Adrenal gland (tissue), 5 donors: ENCODE results near the gene ANO7.

Experiments
- POLR2A ChIP-seq, 2 donors: fragments of 450-650 bp; IDR thresholded peaks; one replicate each; pipeline ENCODE4 v1.6.1; 2017; ENCODE audit warnings: antibody characterized with exemption in 2 of 2, mild to moderate bottlenecking in 2 of 2, moderate library complexity in 1 of 2
- TF ChIP-seq, protein P1 (sequence below), 6 experiments: fragments of 450-650 bp in 4 of 6; fragments of 200-600 bp in 2 of 6; sonication (generic) in 1 of 6; IDR thresholded peaks; 1 replicate in 5 of 6; 2 replicates in 1 of 6; pipeline versions ENCODE4 v1.5.1 to v1.8.0; 2016 to 2021; ENCODE audit warnings: antibody characterized with exemption in 6 of 6, mild to moderate bottlenecking in 2 of 6, moderate library complexity in 1 of 6
- donor health status: DM: no; HTN: no; CAD: no.

DNA sequence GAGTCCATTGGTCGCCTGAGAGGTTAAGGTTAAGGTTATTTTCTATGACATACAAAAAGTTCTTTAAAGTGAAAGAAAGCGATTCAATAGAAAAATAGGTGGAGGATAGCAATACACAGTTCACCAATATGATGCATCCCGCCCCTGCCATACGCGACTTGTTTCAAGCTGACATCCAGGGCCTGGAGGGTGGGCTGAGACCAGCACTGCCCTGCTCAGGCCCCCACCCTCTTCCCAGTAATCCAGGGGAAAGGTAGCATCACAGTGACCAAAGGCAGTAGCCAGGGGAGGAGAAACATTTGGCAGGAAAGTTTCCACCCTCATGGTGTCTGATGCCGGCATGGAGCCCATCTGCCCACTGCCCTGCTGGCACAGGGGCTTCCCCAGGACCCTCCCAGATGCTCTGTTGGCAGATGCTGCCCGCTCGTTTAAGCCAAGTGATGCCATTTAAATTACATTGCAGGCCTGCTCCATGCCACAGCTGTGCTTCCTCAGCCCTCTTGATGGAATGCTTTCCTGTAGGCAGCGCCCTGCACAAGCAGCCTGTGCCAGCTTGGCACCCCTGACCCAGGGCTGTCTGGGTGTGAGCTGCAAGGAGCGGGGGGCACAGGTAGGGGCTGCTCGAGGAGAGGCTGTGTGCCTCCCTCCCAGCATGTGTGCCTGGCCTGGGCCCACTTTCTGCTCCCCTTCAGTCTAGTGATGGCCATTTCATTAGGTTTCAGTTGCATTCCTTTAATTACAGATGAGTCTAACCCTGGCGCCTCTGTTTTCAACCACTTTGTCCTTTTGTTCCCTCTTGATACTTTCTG, 10.7 kb upstream of the ANO7 start:
- TF ChIP-seq POLR2A (IDR thresholded peaks at IDR 0.05) = no peak
- TF ChIP-seq, protein P1, sequence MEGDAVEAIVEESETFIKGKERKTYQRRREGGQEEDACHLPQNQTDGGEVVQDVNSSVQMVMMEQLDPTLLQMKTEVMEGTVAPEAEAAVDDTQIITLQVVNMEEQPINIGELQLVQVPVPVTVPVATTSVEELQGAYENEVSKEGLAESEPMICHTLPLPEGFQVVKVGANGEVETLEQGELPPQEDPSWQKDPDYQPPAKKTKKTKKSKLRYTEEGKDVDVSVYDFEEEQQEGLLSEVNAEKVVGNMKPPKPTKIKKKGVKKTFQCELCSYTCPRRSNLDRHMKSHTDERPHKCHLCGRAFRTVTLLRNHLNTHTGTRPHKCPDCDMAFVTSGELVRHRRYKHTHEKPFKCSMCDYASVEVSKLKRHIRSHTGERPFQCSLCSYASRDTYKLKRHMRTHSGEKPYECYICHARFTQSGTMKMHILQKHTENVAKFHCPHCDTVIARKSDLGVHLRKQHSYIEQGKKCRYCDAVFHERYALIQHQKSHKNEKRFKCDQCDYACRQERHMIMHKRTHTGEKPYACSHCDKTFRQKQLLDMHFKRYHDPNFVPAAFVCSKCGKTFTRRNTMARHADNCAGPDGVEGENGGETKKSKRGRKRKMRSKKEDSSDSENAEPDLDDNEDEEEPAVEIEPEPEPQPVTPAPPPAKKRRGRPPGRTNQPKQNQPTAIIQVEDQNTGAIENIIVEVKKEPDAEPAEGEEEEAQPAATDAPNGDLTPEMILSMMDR (IDR thresholded peaks at IDR 0.05) = no peak
